HL-60 (cell line): ENCODE measurements around the gene DCLK2.
A peak's percentile ranks its signal among the peaks of the same experiment; 100 is the strongest.

ENCODE experiments used
- DNase-seq, 2 experiments: peaks; one replicate each; pipeline ENCODE4 v3.0.0-alpha.2; 2010 to 2020; ENCODE audit warnings: low read depth in 1 of 2, low spot score in 1 of 2
- H3K27ac ChIP-seq: fragments of 250-450 bp; sonication (Bioruptor Pico); replicated peaks from 2 replicates; pipeline ENCODE4 v1.5.1; 2020; ENCODE audit warnings: mild to moderate bottlenecking, moderate library complexity
- H3K27me3 ChIP-seq: fragments of 250-450 bp; sonication (Bioruptor Pico); 2 replicates; pipeline ENCODE4 v1.5.1; 2021; ENCODE audit warnings: mild to moderate bottlenecking, moderate library complexity; ENCODE audit not compliant: insufficient read depth, poor library complexity, severe bottlenecking
- H3K4me3 ChIP-seq: replicated peaks from 2 replicates; pipeline ENCODE4 v1.5.1; 2011; ENCODE audit warnings: mild to moderate bottlenecking, control low read depth, low read length; ENCODE audit not compliant: insufficient read depth
- GABPA ChIP-seq: IDR thresholded peaks from 2 replicates; pipeline ENCODE4 v1.6.1; 2012; ENCODE audit warnings: low read depth
- POLR2AphosphoS5 ChIP-seq: IDR thresholded peaks from 2 replicates; pipeline ENCODE4 v1.6.1; 2012; ENCODE audit warnings: low read depth
- REST ChIP-seq: IDR thresholded peaks from 2 replicates; pipeline ENCODE4 v1.6.1; 2012; ENCODE audit warnings: low read depth; ENCODE audit not compliant: insufficient replicate concordance
- SPI1 ChIP-seq: IDR thresholded peaks from 2 replicates; pipeline ENCODE4 v1.6.1; 2012; ENCODE audit warnings: low read depth, mild to moderate bottlenecking, borderline replicate concordance
- TF ChIP-seq, protein P1 (sequence below): IDR thresholded peaks from one replicate; pipeline ENCODE4 v1.5.1; 2011; ENCODE audit warnings: low read length, control low read depth, inconsistent platforms; ENCODE audit not compliant: insufficient read depth

DCLK2 gene

GRCh38 chr4:150078579-150079080 is 385 bp downstream of the DCLK2 start:
- H3K27me3 ChIP-seq = peaks cover 26% of the 10 kb centered on the region
- TF ChIP-seq POLR2AphosphoS5 (no peak), GABPA (no peak), SPI1 (no peak), REST (no peak)
- TF ChIP-seq, protein P1, sequence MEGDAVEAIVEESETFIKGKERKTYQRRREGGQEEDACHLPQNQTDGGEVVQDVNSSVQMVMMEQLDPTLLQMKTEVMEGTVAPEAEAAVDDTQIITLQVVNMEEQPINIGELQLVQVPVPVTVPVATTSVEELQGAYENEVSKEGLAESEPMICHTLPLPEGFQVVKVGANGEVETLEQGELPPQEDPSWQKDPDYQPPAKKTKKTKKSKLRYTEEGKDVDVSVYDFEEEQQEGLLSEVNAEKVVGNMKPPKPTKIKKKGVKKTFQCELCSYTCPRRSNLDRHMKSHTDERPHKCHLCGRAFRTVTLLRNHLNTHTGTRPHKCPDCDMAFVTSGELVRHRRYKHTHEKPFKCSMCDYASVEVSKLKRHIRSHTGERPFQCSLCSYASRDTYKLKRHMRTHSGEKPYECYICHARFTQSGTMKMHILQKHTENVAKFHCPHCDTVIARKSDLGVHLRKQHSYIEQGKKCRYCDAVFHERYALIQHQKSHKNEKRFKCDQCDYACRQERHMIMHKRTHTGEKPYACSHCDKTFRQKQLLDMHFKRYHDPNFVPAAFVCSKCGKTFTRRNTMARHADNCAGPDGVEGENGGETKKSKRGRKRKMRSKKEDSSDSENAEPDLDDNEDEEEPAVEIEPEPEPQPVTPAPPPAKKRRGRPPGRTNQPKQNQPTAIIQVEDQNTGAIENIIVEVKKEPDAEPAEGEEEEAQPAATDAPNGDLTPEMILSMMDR = no peak
- no peak overlapping the region for H3K27ac ChIP-seq
- DNase-seq = no peak
- H3K4me3 ChIP-seq = peak overlapping the region; percentile 46

- H3K27me3 ChIP-seq = peaks cover 26% of the 10 kb centered on the region
- no peak overlapping the region for H3K27ac ChIP-seq
- peak overlapping the region; percentile 46 for H3K4me3 ChIP-seq
- DNase-seq = peak in 1 of 2 experiments; percentile 2
- TF ChIP-seq POLR2AphosphoS5 (no peak), GABPA (no peak), REST (no peak), SPI1 (no peak)
- TF ChIP-seq, protein P1 = no peak
Observed at GRCh38 chr4:150079081-150079581, 886 bp downstream of the DCLK2 start.

DNA sequence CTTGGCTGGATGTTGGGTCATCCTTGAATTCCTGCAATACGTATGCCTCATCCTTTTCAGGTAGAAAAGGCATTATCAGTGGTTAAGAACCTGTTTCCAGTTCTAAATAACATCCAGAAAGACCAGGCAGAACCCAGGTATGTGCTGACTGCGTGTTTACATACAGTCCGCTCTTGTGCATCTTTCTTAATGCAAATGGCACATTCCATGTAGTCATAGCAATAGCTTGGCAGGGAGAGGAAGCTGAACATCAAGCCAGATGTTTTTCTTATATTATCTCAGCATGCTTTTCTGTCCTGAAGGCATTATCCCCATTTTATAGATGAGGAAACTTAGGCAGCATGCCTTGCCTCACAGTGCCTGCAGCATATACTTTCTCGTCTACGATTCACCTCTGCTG is 2.1 kb downstream of the DCLK2 start:
- Histone ChIP-seq H3K27ac (no peak overlapping the region), H3K27me3 (peaks cover 26% of the 10 kb centered on the region), H3K4me3 (no peak overlapping the region)
- DNase-seq = no peak
- TF ChIP-seq GABPA (no peak), POLR2AphosphoS5 (no peak), SPI1 (no peak), REST (no peak)
- TF ChIP-seq, protein P1 = no peak
